ENCODE data around the gene CC2D2A. TPM values are rescaled to one million over a fixed set of nuclear protein-coding genes. Genes with fewer than 3 reads are reported as not detected.

CC2D2A gene
- total RNA-seq, 1 experiment from 2014 or later: 3.6 TPM

GRCh38 chr4:15476396-15476795 is 6.7 kb downstream of the CC2D2A start:
- no peak for ATAC-seq
- no peaks in the 10 kb centered on the region for H3K4me1 ChIP-seq (ENCODE audit: control insufficient read depth, insufficient read depth, low read length)
- H3K27ac ChIP-seq (ENCODE audit: low read length): no peak overlapping the region
- TF ChIP-seq REST (IDR thresholded peaks at IDR 0.05; ENCODE audit: insufficient read depth in 1 of 2, low read depth in 2 of 2, low read length in 1 of 2) (no peak), POLR2AphosphoS5 (IDR thresholded peaks at IDR 0.05; ENCODE audit: low read depth, low read length) (no peak), SIN3A (IDR thresholded peaks at IDR 0.05; ENCODE audit: borderline replicate concordance, insufficient read depth, low read depth, low read length) (no peak), CTCF (IDR thresholded peaks at IDR 0.05) (no peak), TCF7L2 (IDR thresholded peaks at IDR 0.05; ENCODE audit: low read depth, low read length) (no peak)
- no peaks in the 10 kb centered on the region for H3K36me3 ChIP-seq (ENCODE audit: control insufficient read depth, insufficient read depth, low read length)
- no peak for DNase-seq (ENCODE audit: low read depth, low spot score)
- no peaks in the 10 kb centered on the region for H3K27me3 ChIP-seq (ENCODE audit: control insufficient read depth, insufficient read depth, low read length)
- H3K4me3 ChIP-seq (ENCODE audit: low read depth in 2 of 2, low read length in 2 of 2): no peak overlapping the region
- no peaks in the 10 kb centered on the region for H3K9me3 ChIP-seq (ENCODE audit: control insufficient read depth, insufficient read depth, low read depth, low read length)
- BruUV-seq (replicated peaks): no TSS peak
- ChIA-PET CTCF (no interaction called here), POLR2A (no interaction called here)
- in situ Hi-C loops (cut with HindIII; ENCODE audit: low pct_unique_long_range_greater_than_20kb, low sequenced_read_pairs): no loop called here
- intact Hi-C loops (cut with micrococcal nuclease; ENCODE audit: unreplicated experiment): loop anchor here (5.0 kb wide), 1 partner anchor 526 kb away; no protein-coding TSS in a partner anchor

- BruUV-seq (replicated peaks): no TSS peak
- Histone ChIP-seq H3K4me3 (ENCODE audit: low read depth in 2 of 2, low read length in 2 of 2) (peak overlapping the region; percentile 45 to 67; a peak in 3 of 4 replicates), H3K36me3 (ENCODE audit: control insufficient read depth, insufficient read depth, low read length) (no peaks in the 10 kb centered on the region), H3K27ac (ENCODE audit: low read length) (no peak overlapping the region), H3K4me1 (ENCODE audit: control insufficient read depth, insufficient read depth, low read length) (no peaks in the 10 kb centered on the region), H3K9me3 (ENCODE audit: control insufficient read depth, insufficient read depth, low read depth, low read length) (no peaks in the 10 kb centered on the region), H3K27me3 (ENCODE audit: control insufficient read depth, insufficient read depth, low read length) (no peaks in the 10 kb centered on the region)
- CTCF ChIA-PET: interaction anchor here (1.5 kb wide), 1 partner anchor 327 kb away, joined by 5 read pairs; no protein-coding TSS in a partner anchor
- ATAC-seq: 0 out of 2 replicates have a peak, but pooled peaks have one; percentile 27
- no peak for DNase-seq (ENCODE audit: low read depth, low spot score)
- in situ Hi-C loops (cut with HindIII; ENCODE audit: low pct_unique_long_range_greater_than_20kb, low sequenced_read_pairs): no loop called here
- TF ChIP-seq REST (IDR thresholded peaks at IDR 0.05; ENCODE audit: insufficient read depth in 1 of 2, low read depth in 2 of 2, low read length in 1 of 2) (no peak), TCF7L2 (IDR thresholded peaks at IDR 0.05; ENCODE audit: low read depth, low read length) (no peak), CTCF (IDR thresholded peaks at IDR 0.05) (no peak), POLR2AphosphoS5 (IDR thresholded peaks at IDR 0.05; ENCODE audit: low read depth, low read length) (no peak), SIN3A (IDR thresholded peaks at IDR 0.05; ENCODE audit: borderline replicate concordance, insufficient read depth, low read depth, low read length) (no peak)
- intact Hi-C loops (cut with micrococcal nuclease; ENCODE audit: unreplicated experiment): loop anchor here (1.0 to 5.0 kb wide), 2 partner anchors 172 to 524 kb away; no protein-coding TSS in a partner anchor
- POLR2A ChIA-PET: no interaction called here
Observed at GRCh38 chr4:15478724-15479088, 9.0 kb downstream of the CC2D2A start.

All from Panc1 (cell line).